Fibroblast of skin of left quadriceps (primary cell): ENCODE data around the gene ITFG2.
A peak's percentile ranks its signal among the peaks of the same experiment; 100 is the strongest.
"Not testable (repeated sequence)": the region's sequence is repeated elsewhere in the genome, so short reads cannot be mapped to it uniquely, and the experiment has no call there.

Source experiments
- DNase-seq, 2 experiments: peaks; one replicate each; pipeline ENCODE4 v3.0.0-alpha.2; 2013; ENCODE audit warnings: low read depth in 2 of 2

Gene ITFG2

GRCh38 chr12:2812290-2813213 is at the start of gene ITFG2:
Gene ITFG2, plus strand, starts transcription at chr12:2812668. Its CDS starts 93 bp downstream, at chr12:2812761.
- DNase-seq, result peak; percentile 97

GRCh38 chr12:2764398-2764797 is 48.1 kb upstream of the ITFG2 start:
- no peak for DNase-seq

DNA sequence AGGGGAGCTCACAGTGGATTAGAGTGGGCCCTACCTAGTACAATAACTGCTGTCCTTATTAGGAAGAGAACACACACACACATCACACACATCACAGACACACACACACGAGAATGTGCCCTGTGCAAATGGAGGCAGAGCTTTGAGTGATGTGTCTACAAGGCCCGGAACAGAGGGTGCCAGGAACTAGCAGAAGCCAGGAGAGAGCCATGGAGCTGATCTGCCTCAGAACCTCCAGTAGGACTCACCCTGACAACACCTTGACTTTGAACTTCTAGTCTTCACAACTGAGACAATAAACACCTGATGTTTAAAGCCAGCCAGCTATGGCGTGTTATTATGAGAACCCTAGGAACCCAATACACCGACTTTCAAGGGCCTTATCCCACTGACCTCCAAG is 47.4 kb upstream of the ITFG2 start:
- DNase-seq, result no peak

DNA sequence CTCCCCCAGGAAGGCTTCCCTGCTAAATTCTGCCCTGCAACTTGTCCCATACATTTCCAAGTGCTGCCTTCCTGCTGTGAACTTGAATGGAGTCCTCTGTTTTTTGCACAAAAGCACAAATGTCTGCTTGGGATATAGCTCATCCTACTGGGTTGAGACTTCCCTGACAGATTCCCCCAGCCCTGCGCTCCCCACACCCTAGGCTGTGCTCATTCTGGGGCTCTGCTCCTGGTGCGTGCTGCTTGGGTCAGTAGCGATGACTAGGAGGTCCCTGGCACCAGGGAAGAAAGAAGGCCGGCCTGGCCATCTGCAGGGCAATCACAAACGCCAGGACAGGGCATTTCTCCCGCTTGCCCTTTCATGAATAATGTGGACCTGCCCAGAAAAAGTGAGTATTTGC is 46.9 kb upstream of the ITFG2 start:
- no peak for DNase-seq

DNA sequence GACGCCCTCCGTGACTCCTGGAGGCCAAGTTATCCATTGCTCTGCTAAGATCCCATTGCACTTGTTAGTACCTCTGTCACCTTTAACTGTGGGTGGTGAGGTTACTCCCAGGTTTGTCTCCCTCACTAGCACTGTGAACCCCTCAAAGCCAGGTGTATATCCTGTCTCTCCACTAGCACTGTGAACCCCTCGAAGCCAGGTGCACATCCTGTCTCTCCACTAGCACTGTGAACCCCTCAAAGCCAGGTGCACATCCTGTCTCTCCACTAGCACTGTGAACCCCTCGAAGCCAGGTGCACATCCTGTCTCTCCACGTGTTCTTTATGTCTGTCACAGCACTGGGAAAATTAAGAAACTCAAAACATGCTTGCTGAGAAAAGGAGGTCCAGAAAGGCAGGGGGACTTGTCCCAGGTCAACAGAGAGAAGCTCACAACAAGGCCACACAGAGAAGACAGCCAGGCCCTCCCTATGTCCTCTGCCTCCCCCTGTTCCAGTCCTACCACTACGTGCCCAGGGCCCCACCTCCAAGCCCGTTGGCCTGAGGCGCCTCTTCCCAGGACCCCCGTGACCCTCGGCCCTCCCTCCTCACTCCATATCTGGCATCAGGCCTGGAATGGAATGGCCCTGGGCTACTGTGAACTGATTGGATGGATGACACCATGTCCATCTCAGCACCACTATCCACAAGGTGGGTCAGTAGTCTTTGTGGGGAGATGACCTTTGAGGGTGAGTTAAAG is 44.1 kb upstream of the ITFG2 start:
- no peak for DNase-seq

DNA sequence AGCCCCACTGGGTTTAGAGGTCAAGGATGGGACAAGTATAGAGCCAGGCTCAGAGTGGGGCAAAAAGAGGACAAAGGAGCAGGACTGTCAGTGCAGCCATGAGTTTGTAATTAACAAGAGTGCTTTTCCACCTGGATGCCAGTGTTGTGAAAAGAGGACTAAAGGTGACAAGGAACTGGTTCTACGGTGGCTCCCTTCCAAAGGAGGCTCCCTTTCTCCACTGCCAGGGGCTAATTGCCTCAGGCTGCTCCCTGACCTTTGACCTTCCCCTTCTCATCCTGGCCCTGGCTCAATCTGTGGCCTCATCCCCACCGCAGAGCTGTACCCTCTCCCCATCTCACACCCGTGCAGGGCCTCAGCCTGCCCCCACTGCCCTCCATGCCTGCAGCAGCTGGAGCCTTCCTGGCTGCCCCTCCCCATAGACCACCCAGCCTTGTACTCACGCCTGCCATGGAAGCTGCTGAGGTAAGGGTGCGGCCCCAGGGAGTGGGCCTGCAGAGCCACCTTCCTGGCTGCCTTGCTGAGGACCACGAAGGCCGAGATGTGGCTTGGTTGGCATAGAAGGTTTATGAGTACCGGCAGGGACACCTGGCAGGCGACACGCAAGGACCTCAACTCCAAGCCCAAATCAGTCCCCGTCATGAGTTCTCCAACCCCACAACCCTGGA is 42.5 kb upstream of the ITFG2 start:
- DNase-seq, result no peak

- DNase-seq, result not testable (repeated sequence)
Measured at GRCh38 chr12:2770544-2770943, 41.9 kb upstream of the ITFG2 start.

- no peak for DNase-seq
Measured at GRCh38 chr12:2772370-2772769, 40.1 kb upstream of the ITFG2 start.

- DNase-seq, result no peak
Measured at GRCh38 chr12:2773199-2773875, 39.1 kb upstream of the ITFG2 start.

- DNase-seq, result no peak
Measured at GRCh38 chr12:2775431-2775830, 37.0 kb upstream of the ITFG2 start.

DNA sequence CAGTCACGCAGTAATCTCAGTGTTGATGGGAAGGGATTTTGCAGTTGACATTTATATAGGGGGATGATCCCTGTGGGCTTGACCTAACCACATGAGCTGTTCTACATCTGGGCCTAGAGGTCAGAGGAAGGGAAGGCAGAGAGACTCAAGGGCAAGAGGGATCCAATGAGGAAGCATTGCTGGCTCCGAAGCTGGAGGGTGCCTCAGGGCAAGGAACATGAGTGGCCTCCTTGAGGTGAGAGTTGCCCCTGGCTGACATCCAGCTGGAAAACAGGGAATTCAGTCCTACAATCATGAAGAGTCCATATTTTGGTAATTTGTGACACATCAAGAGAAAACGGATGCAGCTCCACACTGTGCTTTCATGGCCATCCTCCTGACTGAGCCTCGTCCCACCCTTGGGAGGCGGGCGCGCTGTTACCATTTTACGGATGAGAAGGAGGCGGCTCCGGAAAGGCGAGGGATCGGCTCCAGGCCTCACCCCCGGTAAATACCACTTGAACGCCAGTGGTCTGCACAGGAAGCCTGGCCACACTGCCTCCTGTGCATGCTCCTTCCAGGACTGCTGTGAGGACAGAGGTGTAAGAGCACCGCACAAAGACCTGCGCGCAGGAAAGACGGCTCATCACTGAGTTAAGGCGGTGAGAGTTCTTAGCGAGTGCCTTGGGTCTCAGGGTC is 36.2 kb upstream of the ITFG2 start:
- no peak for DNase-seq

DNA sequence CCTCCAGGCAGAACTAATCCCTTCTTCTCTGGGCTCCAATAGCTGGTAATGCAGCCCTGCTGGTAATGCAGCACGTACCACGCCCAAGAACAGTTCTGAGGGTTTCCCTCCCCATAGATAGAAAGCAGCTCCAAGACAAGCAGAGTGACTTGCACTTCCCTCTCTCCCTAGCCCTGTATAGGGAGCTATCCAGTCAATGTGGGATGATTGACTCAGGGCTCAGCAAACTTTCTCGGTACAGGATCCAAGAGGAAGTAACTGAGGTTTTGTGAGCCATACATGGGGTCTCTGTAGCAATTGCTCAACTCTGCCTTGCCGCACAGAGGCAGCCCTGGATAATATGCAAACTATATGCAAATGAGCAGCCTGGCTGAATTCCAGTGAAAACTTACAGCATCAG is 33.2 kb upstream of the ITFG2 start:
- no peak for DNase-seq

GRCh38 chr12:2783936-2784600 is 28.4 kb upstream of the ITFG2 start:
- peak in 1 of 2 experiments; percentile 12 for DNase-seq

GRCh38 chr12:2785017-2785416 is 27.5 kb upstream of the ITFG2 start:
- no peak for DNase-seq

DNA sequence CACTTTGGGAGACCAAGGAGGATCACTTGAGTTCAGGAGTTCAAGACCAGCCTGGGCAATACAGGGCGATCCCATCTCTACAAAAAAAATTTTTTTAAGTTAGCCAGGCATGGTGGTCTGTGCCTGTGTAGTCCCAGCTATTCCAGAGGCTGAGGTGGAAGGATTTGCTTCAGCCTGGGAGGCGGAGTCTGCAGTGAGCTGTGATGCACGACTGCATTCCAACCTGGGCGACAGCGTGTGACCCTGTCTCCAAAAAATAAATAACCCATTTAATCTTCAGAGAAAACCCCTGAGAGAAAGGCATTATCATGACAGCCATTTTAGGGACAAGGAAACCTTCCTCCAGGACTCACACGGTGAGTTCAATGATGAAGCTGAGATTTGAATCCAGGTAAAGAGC is 21.4 kb upstream of the ITFG2 start:
- DNase-seq, result no peak

- DNase-seq, result no peak
Measured at GRCh38 chr12:2792671-2793500, 19.6 kb upstream of the ITFG2 start.

DNA sequence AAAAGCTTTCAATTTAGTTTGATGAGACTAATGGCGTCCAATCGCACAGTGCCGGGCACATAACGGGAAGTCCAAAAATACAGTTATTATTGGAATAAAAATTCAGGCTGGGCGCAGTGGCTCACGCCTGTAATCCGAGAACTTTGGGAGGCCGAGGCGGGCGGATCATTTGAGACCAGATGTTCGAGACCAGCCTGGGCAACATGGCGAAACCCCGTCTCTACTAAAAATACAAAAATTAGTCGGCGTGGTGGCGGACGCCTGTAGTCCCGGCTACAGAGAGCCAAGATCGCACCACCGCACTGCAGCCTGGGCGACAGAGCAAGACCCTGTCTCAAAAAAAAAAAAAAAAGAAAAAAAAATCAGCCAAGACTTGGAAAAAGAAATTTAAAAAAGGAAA is 18.9 kb upstream of the ITFG2 start:
- no peak for DNase-seq

GRCh38 chr12:2794191-2794735 is 18.2 kb upstream of the ITFG2 start:
- no peak for DNase-seq

GRCh38 chr12:2794736-2795289 is 17.7 kb upstream of the ITFG2 start, which contains the start of gene FKBP4:
Gene FKBP4, plus strand, starts transcription at chr12:2794970. Its CDS starts 170 bp downstream, at chr12:2795140.
- DNase-seq, result peak; percentile 49
